ENCODE data around the gene MAT2B.
"Not testable (repeated sequence)": the region's sequence is repeated elsewhere in the genome, so short reads cannot be mapped to it uniquely, and the experiment has no call there.

Gene MAT2B

DNA sequence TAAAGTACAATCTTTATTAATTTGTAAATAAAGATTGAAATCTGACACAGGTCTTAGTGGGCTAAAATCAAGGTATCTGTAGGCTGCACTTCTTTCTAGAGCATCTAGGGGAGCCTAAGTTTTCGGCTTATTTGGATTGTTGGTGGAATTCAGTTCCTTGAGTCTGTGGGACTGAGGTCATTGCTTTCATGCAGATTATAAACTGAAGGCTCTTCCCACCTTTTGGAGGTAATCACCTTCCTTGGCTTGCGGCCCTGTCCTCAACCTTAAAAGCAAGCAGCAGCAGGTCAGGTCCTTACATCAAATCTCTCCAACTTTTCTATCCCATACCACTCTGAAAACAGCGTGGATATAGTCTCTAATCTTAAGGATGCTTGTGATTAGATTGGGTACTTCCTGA is 25.9 kb downstream of the MAT2B start:
- TF ChIP-seq, protein P1, sequence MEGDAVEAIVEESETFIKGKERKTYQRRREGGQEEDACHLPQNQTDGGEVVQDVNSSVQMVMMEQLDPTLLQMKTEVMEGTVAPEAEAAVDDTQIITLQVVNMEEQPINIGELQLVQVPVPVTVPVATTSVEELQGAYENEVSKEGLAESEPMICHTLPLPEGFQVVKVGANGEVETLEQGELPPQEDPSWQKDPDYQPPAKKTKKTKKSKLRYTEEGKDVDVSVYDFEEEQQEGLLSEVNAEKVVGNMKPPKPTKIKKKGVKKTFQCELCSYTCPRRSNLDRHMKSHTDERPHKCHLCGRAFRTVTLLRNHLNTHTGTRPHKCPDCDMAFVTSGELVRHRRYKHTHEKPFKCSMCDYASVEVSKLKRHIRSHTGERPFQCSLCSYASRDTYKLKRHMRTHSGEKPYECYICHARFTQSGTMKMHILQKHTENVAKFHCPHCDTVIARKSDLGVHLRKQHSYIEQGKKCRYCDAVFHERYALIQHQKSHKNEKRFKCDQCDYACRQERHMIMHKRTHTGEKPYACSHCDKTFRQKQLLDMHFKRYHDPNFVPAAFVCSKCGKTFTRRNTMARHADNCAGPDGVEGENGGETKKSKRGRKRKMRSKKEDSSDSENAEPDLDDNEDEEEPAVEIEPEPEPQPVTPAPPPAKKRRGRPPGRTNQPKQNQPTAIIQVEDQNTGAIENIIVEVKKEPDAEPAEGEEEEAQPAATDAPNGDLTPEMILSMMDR (IDR thresholded peaks at IDR 0.05; ENCODE audit: control extremely low read depth, extremely low read depth, low read depth, missing control alignments): no peak
- no peak for DNase-seq (ENCODE audit: extremely low spot score)
- ChIA-PET POLR2A (no interaction called here), CTCF (interaction anchor here (0.9 to 1.1 kb wide), 2 partner anchors 34 to 65 kb away, joined by 3 read pairs; no protein-coding TSS in a partner anchor)

DNA sequence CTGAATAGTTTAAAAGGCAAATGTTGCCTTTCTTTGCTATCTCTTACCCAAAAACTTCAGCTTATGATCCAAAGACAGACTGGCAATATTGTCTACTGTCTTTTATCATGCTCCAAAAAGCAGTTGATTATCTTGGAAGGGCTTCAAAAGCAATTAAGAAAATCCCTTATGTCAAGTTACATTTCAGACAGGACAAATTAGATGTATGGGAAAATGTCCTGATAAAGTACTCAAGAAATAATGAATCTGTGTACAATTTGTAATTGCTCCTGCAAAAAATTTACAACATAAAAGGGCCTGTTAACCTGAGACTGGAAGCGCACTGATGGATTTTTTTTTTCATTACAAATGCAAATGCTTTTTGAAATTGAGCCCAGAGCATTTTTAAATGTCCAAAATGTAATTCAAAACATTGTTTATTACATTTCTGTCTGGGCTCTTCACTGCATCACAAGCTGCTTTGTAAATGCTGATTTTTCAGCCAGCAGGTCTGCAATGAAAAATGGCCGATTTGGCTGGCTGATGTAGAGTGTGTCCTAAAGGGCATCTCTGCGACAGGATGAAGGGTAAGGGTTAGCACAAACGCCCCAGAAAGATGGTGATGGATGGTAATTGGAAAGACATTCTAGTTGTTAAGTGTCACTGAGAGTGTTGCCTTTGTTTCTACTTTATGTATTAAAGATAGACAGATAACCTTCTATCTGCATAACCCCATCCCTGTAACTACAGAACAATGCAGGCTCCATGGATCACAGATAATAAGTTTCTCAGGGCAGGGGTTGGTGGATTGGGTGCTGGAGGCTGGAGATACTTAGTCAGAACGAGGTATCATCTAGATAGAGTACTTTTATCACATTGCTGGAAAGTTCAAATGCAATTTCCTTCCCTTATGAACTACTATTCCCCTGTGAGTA is 27.0 kb downstream of the MAT2B start:
- DNase-seq (ENCODE audit: extremely low spot score): no peak
- CTCF ChIA-PET: interaction anchor here (1.2 to 2.1 kb wide), 3 partner anchors 10 to 14 kb away, joined by 3 to 6 read pairs (median 6); no protein-coding TSS in a partner anchor
- TF ChIP-seq, protein P1 (IDR thresholded peaks at IDR 0.05; ENCODE audit: control extremely low read depth, extremely low read depth, low read depth, missing control alignments): no peak
- POLR2A ChIA-PET: no interaction called here

DNA sequence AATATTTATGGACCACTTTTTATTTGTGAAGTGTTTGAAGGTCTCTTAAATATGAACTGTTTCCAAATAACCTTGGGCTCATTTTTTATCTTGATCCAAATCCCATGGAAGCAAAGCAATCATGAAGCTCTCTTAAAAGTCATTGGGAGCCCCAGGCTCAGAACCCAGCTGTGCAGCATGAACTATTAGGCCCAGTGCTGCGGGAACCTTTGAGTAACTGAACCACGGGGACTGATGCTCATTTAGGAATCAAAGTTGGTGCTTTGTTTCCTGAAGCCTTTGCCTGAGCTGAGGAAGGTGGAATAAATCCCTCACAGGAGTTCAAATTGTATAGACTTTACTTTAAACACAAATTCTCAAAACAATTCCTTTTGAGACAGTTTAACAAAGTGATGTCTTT is 27.8 kb downstream of the MAT2B start:
- ChIA-PET POLR2A (no interaction called here), CTCF (interaction anchor here (1.2 to 2.1 kb wide), 4 partner anchors 9 to 13 kb away, joined by 3 to 6 read pairs (median 4); no protein-coding TSS in a partner anchor)
- DNase-seq (ENCODE audit: extremely low spot score): no peak
- TF ChIP-seq, protein P1 (IDR thresholded peaks at IDR 0.05; ENCODE audit: control extremely low read depth, extremely low read depth, low read depth, missing control alignments): no peak

DNA sequence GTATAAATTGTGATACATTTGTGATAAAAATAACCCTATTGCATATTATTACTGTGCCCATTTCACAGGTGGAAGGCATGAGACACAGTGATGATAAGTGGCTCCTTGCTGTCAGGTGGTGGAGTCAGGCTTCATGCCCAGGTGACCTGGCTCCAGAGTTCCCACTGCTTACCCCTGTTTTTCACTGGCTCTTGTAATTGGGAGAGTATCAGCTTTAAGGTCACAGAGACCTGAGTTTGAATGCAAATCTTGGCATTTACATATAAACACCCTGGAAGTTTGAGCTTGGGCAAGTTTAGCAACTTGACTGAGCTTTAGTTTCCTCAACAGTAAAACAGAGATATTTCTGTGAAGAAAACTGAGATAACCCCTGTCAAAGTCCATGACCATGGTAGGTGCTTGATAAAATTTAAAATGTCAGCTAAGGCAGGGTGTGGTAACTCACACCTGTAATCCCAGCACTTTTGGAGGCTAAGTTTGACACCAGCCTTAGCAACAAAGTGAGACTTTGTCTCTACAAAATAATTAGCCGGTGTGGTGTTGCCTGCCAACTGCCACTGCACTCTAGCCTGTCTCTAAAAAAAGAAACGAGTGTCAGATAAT is 29.2 kb downstream of the MAT2B start:
- DNase-seq (ENCODE audit: extremely low spot score): no peak
- ChIA-PET POLR2A (no interaction called here), CTCF (interaction anchor here (1.4 to 2.1 kb wide), 2 partner anchors 7 to 12 kb away, joined by 3 to 6 read pairs; no protein-coding TSS in a partner anchor)
- TF ChIP-seq, protein P1 (IDR thresholded peaks at IDR 0.05; ENCODE audit: control extremely low read depth, extremely low read depth, low read depth, missing control alignments): no peak

DNA sequence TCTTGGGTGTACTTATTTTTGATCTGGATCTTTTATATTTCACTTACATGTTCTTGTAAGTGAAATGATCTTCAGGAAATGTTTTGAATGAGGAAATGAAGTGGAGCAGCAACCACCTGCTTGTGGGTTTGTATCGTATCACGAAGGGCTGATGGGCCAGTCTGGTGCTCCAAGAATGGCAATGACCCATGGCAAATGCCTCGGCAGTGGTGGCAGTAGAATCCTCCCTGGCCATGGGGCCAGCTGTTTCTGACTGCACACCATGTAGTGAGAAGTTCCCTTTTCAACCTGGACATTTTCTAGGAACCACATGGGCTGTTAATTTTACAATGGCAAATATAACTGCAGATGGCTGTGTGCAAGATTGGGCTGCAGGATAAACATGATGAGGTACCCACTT is 29.9 kb downstream of the MAT2B start:
- CTCF ChIA-PET: interaction anchor here (1.2 to 1.4 kb wide), 3 partner anchors 10 to 13 kb away, joined by 3 to 5 read pairs (median 3); no protein-coding TSS in a partner anchor
- POLR2A ChIA-PET: no interaction called here
- no peak for DNase-seq (ENCODE audit: extremely low spot score)
- TF ChIP-seq, protein P1 (IDR thresholded peaks at IDR 0.05; ENCODE audit: control extremely low read depth, extremely low read depth, low read depth, missing control alignments): no peak

DNA sequence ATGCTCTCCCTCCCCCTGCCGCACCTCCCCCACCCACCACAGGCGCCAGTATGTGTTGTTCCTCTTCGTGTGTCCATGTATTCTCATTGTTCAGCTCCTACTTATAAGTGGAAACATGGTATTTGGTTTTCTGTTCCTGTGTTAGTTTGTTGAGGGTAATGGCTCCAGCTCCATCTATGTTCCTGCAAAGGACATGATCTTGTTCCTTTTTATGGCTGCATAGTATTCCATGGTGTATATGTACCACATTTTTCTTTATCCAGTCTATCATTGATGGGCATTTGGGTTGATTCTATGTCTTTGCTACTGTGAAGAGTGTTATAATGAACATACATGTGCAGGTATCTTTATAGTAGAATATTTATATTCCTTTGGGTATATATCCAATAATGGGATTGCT is 31.0 kb downstream of the MAT2B start:
- CTCF ChIA-PET: interaction anchor here (1.2 to 1.4 kb wide), 3 partner anchors 9 to 12 kb away, joined by 3 to 5 read pairs (median 3); no protein-coding TSS in a partner anchor
- DNase-seq (ENCODE audit: extremely low spot score); POLR2A ChIA-PET: not testable (repeated sequence)

Data from GM10248 (cell line).